ENCODE data around the gene MTSS2.

GRCh38 chr16:70651524-70651923, 34.3 kb downstream of the MTSS2 start:
- TF ChIP-seq CTCF (conservative IDR thresholded peaks at IDR 0.05; ENCODE audit: low read depth, low read length) (no peak), CEBPB (IDR thresholded peaks at IDR 0.05; ENCODE audit: low read depth, low read length) (no peak)

Data from IMR-90 (cell line).